ENCODE data around the gene OPCML. TPM values are rescaled to one million over a fixed set of nuclear protein-coding genes. Genes with fewer than 3 reads are reported as not detected.

OPCML gene
- total RNA-seq, 2 donors from 2014 or later, result 0.60 to 1.3 TPM

DNA sequence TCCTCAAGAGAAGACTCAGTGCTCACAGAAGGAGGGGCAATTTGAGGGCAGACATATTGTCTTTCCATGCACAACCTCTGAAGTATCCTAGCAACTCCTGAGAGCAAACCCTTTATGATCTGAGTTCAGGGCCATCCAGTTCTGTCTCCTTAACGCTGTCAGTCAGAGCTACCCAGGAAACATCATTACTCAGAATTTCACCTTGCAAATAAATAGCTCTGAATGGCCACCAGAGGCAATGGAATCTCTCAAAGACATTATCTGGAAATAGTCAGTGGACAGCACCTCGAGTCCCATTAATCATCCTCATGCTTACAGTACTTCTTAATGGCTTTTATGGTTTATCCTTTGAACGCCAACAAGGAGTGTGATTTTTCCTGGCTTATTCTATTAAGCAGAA, 656.1 kb downstream of the OPCML start:
- intact Hi-C loops (cut with DNase I), result no loop called here
- DNase-seq (ENCODE audit: low spot score), result no peak

DNA sequence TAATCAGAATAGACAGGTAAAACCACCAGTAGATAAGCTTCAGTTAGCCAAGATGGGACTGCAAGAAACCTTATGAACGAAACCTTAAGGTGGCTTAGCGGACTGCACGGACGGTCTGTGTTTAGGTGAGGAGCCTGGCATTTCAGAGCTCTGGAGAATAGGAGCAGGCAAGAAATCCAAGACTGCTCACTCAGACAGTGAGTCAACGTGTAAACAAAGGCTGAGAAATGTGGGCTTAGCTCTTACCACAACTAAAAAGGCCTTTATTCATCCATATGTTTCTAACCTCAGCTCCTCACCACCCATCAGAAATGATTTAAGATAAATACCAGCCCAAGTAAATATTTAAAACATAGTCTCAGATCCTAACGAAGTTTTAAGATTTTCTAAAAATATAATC, 657.7 kb downstream of the OPCML start:
- DNase-seq (ENCODE audit: low spot score), result no peak
- intact Hi-C loops (cut with DNase I), result no loop called here

DNA sequence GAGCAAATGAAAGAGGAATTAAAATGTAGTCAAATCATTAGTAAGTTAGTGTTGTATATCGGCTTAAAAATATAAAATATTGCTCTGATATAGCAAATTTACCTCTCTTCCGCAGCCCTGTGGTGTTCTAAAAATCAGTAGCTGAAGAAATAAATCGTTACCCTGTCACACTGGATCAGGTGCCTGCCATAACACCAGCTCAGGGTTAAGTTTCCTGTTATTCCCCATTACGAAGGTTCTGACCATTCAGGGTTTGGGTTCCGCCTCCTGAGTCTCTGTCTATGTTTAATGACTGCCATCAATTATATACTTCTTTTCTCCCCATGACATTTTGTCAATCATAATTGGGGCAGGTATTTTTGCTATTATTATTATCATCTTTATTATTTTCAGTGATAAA, 658.5 kb downstream of the OPCML start:
- intact Hi-C loops (cut with DNase I), result no loop called here
- no peak for DNase-seq (ENCODE audit: low spot score)

DNA sequence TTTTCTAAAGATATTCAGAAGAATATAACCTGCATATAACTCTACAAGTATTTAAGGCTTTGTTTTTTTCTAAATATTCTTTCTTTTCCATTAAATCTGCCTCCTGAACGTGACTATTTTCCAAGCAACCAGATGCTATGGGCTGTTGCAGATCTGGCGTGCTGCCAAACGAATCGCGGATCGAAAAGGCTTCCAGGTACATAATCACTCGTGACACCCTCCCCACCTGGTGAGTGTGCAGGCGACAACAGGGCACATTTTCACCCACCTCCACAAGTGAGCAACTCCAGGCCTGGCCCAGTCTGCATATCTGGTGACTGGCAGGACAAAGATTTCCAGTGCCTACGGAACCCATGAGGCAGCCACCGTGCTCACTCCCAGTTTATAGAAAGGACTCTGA, 660.1 kb downstream of the OPCML start:
- DNase-seq (ENCODE audit: low spot score), result no peak
- intact Hi-C loops (cut with DNase I), result no loop called here

DNA sequence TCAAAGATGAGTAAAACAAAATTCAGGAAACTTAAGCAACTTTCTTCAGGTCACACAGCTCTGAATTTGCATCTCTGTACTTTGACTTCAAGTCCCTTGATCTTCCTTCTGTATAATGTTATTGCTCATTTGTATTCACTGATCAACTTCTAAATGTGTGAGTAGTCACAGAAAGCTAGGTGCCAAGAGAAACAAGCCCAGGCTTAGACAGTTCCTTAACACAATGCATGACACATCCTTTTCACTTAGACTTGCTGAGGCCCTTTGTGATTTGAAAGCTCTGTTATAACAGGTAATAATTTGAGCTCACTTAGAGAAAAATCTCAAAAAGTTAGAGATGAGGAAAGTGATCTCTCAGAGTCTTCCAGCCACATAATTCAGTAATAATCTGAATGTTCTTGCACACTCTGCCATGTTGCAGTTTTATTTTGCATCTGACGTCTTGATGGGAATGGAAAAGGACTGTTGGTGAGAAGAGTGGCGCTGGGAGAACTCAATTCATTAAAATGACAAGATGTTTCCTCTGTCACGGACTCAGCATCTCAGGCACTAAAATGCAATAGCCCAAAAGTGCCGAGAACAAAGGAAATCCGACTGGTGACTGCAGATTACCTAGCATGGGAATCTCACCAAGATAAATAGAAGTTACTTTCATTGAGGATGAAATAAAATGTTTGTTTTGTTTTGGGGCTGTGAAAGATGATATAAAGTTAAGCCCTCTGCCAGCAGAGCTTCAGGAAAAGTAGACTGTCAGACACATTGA, 665.3 kb downstream of the OPCML start:
- no peak for DNase-seq (ENCODE audit: low spot score)
- intact Hi-C loops (cut with DNase I), result no loop called here

DNA sequence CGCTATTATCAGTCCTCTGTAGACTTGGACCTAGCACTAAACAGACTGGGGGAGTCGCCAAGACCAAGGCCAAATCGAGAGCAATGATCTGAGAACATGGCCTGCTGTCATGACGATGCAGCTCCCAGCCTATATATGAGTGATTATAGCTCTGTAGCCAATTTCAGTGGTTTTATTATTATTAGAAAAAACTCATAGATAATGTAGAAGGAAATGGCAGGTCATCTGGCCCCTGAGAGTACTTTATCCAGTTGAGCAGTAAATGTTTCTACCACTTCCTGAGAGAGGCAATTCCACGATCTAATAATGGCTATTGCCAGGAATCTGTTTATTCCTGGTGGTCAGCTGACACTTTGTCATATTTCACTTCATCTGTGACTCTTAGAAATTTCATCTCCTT, 666.7 kb downstream of the OPCML start:
- DNase-seq (ENCODE audit: low spot score), result no peak
- intact Hi-C loops (cut with DNase I), result no loop called here

DNA sequence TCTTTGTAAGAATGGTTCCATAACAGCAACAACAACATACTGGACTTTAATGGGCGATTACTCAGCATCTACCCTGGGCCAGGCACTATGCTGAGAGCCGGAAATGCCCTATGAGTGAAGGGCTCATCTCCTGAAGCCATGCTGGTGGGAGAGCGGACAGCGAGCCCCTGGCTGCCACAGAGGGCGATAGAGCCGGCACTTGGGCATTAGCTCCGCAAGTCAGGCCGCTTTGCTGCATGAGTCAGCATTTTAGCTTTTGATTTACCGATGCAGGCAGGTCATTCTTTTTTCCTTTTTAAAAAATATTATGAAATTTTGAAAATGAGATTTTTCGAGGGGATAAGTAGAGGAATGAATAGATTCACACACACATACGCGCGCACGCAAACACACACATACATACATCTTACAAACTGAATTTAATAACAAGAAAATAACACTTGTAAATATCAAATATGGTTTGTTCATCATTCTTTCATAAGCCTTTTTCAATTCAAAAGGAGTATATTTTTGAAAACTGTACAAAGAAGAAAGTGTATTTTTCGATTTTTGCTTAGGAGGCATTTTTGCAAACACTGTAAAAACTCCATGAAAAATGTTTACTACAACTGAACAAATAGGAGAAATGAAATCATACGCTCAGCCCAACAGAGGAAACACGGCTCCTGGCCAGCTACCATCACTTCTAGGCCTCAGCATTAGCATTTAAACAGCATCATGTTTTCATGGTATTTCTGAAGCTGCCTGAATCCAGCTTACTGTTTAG, 667.3 kb downstream of the OPCML start:
- intact Hi-C loops (cut with DNase I), result no loop called here
- DNase-seq (ENCODE audit: low spot score), result no peak

DNA sequence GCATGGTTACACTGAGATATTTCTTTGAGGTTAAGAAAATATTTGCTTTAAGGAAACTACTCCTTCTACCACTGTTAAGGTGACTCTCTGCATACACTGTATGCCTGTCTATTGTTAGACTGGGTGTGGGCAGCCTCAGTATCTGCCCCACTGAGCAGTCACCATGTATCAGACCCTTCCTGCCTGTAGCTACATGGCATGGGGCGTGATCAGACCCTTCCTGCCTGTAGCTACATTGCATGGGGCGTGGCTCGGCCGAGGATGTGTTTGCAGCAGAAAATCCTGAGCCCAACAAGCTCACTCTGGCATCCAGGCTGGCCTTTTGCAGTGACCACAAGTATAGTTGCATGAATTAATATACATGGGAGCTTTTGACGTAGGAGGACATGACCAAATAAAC, 669.4 kb downstream of the OPCML start:
- intact Hi-C loops (cut with DNase I), result no loop called here
- DNase-seq (ENCODE audit: low spot score), result no peak

DNA sequence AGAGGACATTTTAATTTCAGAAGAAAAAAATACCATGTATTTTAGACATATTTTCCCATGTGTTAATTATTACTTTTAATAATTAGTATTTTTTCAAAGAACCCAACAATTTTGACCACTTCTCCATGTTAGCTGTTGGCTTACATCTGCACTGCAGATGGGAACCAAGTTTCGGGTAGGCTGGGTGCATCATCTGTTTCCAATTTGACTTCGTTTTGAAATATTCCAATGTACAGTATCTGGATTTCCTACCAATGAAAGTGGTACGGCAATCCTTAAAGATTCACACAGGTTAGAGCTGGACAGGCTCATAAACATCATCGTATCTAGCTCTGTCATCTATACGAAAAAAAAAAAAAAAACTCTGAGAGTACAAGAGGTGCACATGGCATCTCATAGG, 670.2 kb downstream of the OPCML start:
- DNase-seq (ENCODE audit: low spot score), result no peak
- intact Hi-C loops (cut with DNase I), result no loop called here

DNA sequence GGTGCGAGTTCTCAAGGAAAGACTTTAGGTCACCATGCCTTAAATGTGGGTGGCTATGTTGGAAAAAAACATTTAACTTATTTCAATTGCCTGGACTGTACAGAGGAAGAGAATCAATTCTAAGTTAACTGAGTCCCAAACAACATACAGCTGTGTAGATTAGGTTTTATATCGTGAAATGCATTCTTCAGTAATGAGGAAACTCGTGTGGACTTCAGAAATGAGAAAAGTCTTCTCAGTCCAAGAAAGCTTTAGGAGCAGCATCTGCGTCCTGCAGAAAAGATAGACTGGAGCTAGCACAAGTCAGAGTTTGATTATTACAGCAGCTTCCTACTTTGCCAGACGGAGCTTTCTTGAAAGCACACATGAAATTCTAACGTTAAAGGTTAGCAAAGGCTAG, 673.0 kb downstream of the OPCML start:
- intact Hi-C loops (cut with DNase I), result no loop called here

DNA sequence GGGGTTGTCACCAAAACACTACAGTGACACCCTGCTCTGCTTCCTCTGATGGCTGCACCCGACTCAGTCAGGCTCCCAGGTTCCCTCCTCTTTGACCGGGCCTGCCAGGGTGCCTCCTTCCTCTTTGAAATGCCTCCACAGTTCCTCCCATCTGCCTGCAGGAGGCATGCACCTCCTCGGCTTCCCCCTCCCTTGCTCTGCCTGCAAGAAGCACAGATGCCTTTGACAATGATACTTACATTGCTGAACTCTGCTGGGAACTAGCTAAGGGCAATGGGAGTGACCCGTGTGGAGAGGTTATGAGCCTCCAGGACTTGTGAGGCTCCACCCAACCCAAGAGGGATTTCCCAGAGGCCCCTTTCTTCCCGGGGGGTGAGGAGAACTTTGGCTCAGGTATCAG, 674.1 kb downstream of the OPCML start:
- intact Hi-C loops (cut with DNase I), result no loop called here
- no peak for DNase-seq (ENCODE audit: low spot score)

More for the DNA sequence above, 673.0 kb downstream of the OPCML start:
- DNase-seq (ENCODE audit: low spot score), result no peak

DNA sequence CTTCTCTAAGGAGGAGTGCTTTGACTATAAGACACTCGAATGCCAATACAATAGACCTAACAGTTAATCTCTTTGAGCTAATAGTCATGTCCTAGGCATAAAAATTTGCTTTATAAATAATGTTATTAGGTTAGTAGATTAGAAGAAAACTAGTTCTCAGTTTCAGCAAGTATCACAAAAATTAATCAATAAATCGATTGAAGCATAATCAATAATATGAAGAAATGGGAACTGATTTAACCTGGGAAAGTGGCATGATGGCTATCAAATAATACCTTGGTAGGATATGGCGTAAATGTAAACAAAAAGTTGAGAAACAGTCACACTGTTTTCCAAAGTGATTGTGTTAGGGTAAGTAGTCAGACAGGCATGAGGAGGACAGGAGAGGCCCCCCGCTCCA, 676.3 kb downstream of the OPCML start:
- intact Hi-C loops (cut with DNase I), result no loop called here
- DNase-seq (ENCODE audit: low spot score), result no peak

DNA sequence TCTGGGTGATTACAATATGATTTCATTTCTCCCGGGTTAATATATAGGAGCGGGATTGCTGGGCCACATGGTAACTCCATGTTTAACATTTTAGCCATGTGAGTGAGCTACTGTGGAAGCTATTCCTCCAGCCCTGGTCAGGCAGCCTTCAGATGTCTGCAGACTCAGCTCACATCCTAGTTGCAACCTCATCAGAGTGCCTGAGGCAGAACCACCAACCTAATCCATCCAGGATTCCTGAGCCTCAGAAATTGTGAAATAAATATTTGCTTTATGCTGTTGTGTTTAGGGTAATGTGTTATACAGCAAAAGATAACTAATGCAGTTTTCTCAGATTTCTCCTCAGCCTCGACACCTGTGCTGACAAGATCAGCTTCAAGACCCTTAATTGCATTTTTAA, 676.8 kb downstream of the OPCML start:
- intact Hi-C loops (cut with DNase I), result no loop called here
- no peak for DNase-seq (ENCODE audit: low spot score)

DNA sequence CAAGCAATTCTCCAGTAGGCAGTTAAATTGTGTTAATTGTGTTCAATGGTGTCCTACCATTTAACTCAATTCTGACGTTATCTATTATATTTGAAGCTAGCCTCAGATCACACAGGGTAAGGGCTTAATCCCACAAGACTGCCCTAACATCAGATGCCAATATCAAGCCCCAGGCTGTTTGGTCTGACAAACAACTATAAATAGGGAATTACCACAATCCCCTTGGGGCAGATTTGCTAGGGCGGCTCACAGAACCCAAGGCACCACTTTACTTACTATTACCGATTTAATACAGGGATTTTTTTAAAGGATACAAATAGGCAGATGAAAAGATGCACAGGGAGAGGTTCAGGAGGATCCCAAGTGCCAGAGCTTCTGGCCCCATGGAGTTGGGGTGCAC, 678.4 kb downstream of the OPCML start:
- intact Hi-C loops (cut with DNase I), result no loop called here
- DNase-seq (ENCODE audit: low spot score), result no peak

DNA sequence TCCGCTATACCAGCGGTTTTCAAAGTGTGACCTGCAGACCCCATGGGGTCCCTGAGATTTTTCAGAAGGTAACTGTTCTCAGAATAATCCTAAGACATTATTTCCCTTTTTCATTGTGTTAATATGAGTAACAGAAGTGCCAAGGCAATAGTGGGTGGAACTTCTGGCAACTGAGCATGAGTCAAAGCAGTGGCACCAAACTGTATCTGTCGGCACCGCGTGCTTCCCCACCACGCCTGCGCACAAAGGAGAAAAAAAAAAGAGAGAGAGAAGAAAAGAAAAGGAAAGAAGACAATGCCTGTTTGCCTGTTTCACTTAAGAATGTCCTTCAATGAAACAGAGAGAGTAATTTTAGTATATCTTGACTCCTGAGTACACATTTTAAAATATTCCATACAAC, 679.9 kb downstream of the OPCML start:
- intact Hi-C loops (cut with DNase I), result no loop called here
- DNase-seq (ENCODE audit: low spot score), result no peak

DNA sequence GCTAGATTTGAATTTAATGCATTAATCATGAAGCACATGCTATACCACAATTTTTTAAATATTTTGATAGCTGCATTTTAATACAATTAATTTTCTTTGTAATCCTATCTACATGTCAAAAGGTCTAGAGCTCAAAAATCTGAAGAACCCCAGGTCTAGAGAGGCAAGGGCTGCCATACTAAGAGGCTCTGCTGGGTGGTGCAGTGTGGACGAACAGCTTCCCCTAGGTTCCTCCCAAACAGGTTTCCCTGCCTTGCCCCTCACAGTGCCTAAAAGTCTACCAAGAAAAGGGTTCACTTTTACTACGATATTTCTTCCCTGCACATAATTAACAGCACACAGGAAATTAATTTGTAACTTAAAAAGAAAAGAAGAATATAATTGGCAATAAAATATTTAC, 681.1 kb downstream of the OPCML start:
- intact Hi-C loops (cut with DNase I), result no loop called here
- no peak for DNase-seq (ENCODE audit: low spot score)

DNA sequence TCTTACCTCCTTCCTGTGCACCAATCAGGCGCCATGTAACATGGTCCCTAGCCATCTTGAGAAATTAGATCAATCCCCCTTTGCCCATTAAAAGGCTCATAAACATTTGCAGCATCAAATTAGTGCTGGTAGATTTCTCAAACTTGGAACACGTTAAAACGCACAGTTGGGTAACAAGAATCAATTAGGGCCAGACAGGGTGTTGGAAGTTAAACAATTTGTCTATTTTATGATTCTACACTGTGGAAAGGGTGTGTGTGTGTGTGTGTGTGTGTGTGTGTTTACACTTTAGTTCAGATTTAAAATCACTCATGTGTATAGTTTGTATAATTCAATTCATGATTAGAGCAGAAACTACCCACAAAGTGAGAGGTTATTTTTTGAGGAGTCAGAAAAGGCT, 682.0 kb downstream of the OPCML start:
- intact Hi-C loops (cut with DNase I), result no loop called here
- no peak for DNase-seq (ENCODE audit: low spot score)

DNA sequence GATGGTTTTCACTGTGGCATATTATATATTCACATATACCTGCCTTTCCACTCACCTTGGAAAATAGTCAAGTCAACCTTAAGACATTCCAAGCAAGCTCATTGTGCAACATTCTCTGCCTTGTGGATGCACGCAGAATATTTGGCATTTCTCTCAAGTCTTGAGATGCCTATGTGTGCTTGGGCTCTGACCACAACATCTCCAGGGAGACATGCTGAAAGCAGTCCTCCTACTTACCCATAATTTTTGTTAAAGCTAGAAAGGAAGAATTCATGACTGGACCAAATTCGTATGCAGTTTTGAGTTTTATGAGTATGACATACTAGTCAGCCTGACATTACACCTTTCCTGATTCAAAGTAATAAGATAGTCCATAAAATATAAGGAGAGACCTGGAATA, 684.0 kb downstream of the OPCML start:
- no peak for DNase-seq (ENCODE audit: low spot score)
- intact Hi-C loops (cut with DNase I), result no loop called here

DNA sequence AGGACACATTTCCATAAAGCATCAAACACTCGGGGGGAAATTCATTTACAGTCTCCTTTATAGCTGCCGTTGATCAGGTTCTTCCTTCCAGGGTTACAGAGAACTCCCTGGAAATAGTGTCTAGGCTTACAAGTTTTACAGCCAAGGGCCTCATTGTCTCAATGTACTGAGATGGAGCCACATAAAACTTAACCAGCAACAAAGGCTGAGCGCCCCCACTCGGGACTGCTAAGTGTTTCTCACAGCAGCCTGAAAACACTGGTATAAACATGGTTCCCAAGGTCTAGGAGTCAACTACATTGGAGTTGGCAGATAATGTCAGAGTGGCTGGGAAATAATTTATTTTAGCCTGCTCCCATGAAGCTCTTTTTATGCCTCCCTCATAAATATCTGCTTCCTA, 686.2 kb downstream of the OPCML start:
- intact Hi-C loops (cut with DNase I), result no loop called here
- DNase-seq (ENCODE audit: low spot score), result no peak

DNA sequence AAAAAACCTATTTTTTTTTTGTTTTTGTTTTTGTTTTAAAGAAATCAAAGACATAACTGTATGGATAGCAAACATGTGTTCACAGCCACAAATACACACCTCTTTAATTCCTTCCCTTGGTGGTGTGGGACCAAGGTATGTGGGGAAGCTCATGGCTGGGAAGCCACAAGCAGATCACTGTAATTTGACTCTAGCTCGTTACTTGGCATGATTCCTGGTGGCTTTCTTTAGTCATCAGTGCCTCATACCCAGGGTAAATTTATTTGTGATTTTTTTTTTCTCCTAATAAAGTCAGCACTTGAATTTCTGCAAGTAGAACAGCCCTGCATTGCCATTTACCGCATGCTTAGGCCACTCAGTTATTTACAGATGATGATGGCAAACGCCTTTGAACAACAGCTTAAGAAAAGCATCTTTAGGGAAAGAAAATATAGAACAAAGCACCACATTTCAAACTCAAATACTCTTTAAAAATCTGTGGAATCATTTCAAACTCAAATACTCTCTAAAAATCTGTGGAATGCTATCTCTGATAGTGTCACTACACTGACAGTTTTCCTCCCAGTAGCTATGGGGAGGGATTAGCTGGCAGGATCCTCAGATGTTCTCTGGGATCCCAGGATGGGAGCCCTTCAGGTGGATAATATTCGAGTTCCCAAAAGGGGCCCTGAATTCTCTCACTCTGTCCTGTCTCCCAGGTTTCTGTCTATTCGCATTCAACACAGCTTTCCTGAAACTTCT, 687.2 kb downstream of the OPCML start:
- intact Hi-C loops (cut with DNase I), result no loop called here
- DNase-seq (ENCODE audit: low spot score), result no peak

DNA sequence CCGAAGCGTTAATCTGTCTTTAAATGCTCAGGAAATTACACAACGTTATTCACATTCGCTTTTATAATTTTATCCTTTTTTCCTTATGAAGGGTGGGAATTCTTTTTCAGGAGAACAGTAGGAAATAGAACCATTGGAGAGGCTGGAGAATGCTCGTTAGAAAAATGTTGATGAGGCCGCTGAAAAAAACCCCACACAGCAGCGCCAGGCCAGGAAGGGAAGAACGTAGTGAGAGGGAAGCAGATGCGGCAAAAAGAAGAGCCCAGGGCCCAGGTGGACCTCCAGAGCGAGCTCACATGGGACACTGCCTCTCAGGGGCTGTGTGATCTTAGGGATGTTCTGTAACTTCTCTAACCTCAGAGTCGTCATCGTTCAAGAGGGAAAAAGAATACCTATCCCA, 691.6 kb downstream of the OPCML start:
- intact Hi-C loops (cut with DNase I), result no loop called here
- no peak for DNase-seq (ENCODE audit: low spot score)

Data from posterior vena cava (tissue), 2 donors.